MV-4-11 (cell line): Measurements from ENCODE around the gene GLIS1.

Experiments
- DNase-seq: peaks from one replicate; lab custom pipeline; 2025; lab: John Stamatoyannopoulos, UW

Gene GLIS1

GRCh38 chr1:53485478-53486394 is 253.2 kb downstream of the GLIS1 start:
- peak; percentile 46 for DNase-seq

- DNase-seq: no peak
These were observed 254.1 kb downstream of the GLIS1 start for GRCh38 chr1:53484705-53485477.

DNA sequence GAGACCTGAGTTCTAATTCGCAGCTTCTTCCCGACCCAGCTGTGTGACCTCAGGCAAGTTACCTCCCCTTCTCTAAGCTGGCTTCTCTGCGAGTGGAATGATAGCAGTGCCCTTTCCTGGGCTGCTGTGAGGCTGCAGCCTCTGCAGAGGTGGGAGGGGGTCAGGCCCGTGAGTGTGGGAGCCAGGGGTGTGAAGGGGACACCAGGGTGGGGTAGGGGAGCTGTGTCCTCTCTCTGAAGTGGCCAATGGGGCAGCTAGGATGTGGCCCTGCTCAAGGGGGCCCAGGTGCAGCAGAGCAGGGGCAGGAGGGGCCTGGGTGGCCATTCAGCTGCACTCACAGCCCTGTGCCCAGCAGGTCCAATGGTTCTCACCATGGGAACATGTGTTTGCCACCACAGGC is 255.3 kb downstream of the GLIS1 start:
- DNase-seq: no peak

DNA sequence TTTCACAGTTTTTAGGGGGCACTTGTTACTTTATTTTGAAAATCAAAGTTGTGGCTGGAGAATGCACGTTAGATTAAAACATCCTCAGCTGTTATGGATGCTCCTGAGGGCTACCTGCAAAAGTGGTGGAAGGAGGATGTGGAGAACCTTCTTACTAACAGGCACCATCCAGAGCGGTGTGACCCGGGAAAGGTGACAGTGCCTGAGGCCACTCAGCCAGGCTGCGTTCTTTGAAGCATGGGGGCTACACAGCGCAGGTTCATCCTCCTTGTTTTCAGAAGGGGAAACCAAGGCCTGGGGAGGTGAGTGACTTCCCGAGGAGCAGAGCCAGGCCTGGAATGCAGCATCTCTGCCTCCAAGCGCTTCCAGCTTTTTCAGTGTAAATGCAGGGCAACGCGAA is 255.8 kb downstream of the GLIS1 start:
- no peak for DNase-seq

DNA sequence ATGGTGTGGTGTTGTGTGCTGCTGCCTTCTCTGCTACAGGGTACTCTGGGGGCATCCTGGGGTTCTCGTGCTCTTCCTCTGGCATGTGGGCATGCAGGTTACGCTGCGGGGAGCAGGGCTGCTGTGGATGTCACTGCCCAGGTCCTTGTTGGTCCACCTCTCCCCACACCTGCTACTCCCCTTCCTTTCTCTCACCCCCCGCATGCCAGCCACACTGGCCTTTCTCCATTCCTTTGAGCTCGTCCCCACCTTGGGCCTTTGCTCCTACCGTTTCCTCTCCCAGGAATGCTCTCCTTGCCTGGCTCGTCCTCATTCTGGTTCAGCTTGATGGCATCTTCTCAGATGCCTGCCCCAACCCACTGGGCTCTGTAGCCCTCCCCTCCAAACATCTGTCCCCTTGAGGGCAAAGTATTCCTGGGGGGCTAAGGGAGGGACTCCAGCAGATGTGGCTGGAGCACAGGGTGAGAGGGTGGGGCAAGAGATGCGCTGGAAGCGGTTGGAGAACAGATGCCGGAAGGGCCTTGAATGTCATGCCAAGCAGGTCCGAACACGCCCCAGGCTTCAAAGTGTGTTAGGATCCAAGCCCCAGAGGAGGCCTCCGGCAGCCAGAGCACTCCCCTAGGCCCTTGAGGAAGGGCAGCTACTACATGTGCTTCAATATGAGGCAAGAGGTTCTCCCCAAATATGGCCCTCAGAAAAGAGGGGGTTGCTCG is 256.4 kb downstream of the GLIS1 start:
- no peak for DNase-seq

DNA sequence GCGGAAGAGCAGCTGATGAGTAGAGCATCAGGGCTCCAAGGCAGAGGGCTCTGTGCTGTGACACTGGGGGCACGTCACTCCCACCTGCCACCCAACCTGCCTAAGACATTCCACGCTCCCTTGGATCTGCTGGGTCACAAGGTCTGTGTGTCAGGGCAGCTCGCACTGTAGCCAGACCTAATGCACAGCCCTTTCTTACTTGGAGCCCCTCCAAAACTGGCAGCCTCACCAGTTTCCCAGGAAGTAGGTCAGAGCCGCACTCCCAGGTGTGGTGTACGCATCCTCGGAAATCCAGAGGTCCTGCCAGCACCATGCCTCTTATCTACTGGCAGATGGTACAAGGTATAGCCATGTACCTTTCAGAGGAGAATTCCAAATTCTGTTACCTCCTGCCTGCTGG is 257.5 kb downstream of the GLIS1 start:
- no peak for DNase-seq

DNA sequence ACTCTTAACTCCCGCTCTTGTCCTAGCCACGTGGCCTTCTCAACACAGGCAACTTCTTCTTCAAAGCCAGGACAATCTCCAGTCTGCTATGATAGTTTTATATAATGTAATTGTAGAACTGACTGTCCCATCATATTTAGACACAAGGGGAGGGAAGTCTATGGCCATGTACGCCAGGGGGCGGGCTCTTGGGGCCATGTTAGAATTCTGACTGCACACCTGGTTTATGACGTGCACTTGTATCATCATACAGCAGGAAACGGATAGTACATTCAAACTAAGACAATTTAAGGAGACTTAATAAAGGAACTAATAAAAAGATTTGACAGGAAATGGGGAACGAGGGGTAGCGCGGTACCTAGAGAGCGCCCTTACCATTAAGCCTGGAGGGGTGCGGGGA is 258.3 kb downstream of the GLIS1 start:
- no peak for DNase-seq

DNA sequence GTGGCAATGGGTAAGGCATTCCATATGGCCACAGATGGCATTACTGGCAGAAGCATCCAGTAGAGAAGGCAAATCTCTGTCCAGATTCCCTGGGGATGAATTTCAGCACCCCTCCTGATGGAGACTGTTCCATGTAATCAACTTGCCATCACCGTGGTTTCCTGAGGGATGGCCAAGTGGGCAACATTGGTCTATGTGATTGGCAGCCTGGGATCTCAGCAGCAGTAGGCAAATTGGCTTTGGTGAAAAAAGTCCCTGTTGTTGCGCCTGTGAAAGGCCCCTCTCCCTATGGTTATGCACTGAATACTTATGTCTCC is 260.5 kb downstream of the GLIS1 start:
- no peak for DNase-seq

GRCh38 chr1:53477651-53478501 is 261.1 kb downstream of the GLIS1 start:
- DNase-seq: no peak

GRCh38 chr1:53476579-53476978 is 262.4 kb downstream of the GLIS1 start:
- no peak for DNase-seq

DNA sequence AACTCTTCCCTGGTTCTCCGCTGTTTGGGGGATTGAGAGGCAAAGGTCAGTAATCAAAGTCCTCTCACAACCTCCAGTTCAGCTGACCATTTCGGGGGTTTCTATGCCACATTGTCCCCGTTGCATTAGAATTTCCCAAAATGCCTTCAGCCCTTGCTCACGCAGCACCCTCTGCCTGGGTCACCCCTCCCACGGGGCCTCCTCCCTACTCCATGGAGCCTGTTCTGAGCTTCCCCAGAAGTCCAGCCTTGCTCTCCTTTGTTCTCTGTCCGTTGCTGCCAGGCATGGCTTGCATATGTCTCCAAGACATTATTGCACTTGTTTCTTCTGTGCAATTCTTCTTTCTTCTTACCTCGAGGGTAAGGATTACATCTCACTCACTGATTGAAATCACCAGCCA is 263.3 kb downstream of the GLIS1 start:
- DNase-seq: no peak

GRCh38 chr1:53473463-53473862 is 265.5 kb downstream of the GLIS1 start:
- DNase-seq: no peak

DNA sequence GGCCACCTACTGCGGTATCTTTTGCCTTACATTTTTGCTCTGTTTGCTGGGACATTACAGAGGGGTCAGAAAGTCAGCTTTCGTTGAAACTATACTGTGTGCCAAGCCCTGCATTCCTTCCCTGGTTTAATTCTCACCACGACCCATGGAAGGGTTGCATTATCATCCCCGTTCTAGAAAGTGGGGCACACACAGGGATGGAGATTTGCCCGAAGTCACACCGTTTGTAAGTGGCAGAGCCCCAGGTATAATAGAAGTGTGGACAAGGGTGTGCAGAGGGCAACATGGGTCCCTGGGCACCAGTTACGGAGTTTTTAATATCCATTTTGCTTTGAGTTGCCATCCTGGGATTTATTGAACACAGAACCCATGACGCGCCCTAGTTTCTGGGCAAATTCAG is 268.0 kb downstream of the GLIS1 start:
- DNase-seq: no peak

DNA sequence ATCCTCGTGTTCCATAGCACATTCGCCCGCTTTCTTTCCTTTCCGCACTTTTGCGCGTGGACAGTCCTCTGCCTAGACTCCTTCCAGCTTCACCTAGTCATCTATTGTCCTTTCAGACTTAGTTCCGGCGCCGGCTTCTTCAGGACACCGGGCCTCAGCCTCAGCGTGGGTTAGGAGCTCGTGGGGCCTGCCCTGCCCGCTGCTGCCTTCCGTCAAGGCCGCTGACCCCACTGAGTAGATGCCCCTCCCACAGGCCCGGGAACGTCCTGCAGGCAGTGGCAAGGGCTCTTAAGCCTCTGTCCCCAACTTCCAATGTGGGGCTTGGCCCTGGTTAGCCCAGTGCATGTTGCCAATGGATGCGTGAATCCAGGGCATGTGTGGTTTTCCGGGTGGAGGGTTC is 268.4 kb downstream of the GLIS1 start:
- DNase-seq: no peak

GRCh38 chr1:53470155-53470554 is 268.8 kb downstream of the GLIS1 start:
- DNase-seq: no peak

DNA sequence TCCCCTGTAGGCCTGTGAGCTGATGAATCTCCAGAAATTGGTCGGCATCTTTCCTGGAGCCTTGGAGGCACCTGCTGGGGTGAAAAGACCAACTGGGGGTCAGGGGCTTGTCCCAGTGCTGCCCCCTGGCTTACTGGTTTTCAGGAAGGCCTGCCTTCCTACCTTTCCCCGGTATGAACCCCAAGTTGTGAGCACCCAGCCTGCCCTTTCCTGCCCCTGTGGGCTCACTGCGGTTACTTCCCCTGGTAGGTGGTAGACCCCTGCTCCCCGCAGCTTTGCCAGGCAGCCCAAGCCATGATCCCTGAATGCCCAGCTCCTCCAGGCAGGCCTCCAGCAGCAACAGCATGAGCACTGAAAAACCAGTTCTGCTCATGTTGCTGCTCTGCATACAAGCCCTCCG is 269.6 kb downstream of the GLIS1 start:
- no peak for DNase-seq

GRCh38 chr1:53468374-53468773 is 270.6 kb downstream of the GLIS1 start:
- no peak for DNase-seq

GRCh38 chr1:53467391-53467790 is 271.6 kb downstream of the GLIS1 start:
- peak; percentile 8 for DNase-seq

DNA sequence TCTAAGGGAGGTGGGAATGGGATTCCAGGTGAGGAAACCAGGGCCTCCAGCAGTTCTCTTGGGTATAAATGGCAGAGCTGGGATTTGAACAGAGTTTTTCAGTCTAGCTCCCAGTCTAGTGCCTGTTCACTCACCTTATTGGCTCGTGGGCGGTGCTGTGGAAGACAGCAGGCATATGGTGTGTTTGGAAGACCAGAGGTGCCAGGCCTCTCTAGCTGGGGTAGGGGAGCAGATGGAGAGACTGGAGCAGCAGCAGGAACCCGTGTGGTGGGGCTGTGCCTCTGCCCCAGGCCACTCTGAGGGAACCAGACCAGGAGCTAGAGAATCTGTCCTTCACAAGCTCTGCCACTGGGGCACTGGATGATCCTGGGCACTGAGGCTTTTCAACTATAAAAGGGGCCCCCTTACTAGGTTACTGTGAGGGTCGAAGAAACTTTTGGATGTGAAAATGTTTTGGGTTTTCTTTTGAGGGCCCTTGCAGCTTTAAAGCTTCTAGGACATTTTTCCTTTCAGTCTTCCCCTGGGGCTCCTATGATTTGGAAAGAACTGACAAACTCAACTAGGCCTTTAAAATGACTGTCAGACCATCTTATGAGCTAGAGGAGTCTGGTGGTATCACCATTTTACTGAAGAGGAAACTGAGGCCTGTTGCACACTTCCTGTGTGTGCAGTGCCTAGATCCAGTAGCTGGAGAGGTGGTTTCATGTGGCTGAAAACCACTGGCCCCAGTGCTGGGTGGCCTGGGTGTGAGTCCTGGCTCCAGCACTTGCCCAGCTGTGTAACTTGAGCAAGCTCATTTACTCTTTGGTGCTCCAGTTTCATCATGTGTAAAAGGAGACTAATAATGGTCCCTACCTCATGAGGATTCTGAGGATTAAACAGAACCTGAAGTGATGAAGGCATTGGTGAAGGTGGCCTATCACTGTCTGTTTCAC is 273.7 kb downstream of the GLIS1 start:
- DNase-seq: no peak

GRCh38 chr1:53463961-53464899 is 274.7 kb downstream of the GLIS1 start:
- DNase-seq: no peak
